GM12878 (cell line): ENCODE results near the gene LIPG. TPM values are rescaled to one million over a fixed set of nuclear protein-coding genes. Genes with fewer than 3 reads are reported as not detected.

Experiments used
- ATAC-seq: fragments of 200-7000 bp; cut with Tn5 transposase; 3 replicates; pipeline ENCODE4 v1.9.1; 2020; ENCODE audit warnings: mild to moderate bottlenecking, moderate library complexity
- BruUV-seq: library from RNA; stranded (reverse); fragments of 400-500 nt; replicated peaks from 2 replicates; lab custom pipeline; 2021; lab: Mats Ljungman, UMichigan
- CTCF ChIA-PET: fragments of 300-600 bp; sonication (Branson Sonifier 250); formaldehyde crosslinking; extraction: SDS; loops from one replicate; lab custom pipeline; 2021; ENCODE audit warnings: inconsistent platforms; lab: Yijun Ruan, JAX
- POLR2A ChIA-PET: fragments of 350-600 bp; formaldehyde crosslinking; extraction: SDS; loops from one replicate; lab custom pipeline; 2021; ENCODE audit warnings: inconsistent platforms; lab: Charles Lee
- RAD21 ChIA-PET: fragments of 300-600 bp; sonication (Branson Sonifier 250); formaldehyde crosslinking; loops from one replicate; lab custom pipeline; 2023; ENCODE audit warnings: antibody characterized with exemption; ENCODE audit not compliant: unreplicated experiment; lab: Charles Lee
- SMC1A ChIA-PET: fragments of 300-600 bp; sonication (Branson Sonifier 250); formaldehyde crosslinking; loops from one replicate; lab custom pipeline; 2023; ENCODE audit not compliant: unreplicated experiment, uncharacterized antibody; lab: Charles Lee
- DNase-seq: peaks from one replicate; pipeline ENCODE4 v3.0.0-alpha.2; 2011; ENCODE audit warnings: low read depth, low spot score
- FAIRE-seq: peaks from 3 replicates; lab custom pipeline; 2011; peaks lifted over from hg19 to GRCh38; lab: Jason Lieb, UNC
- H2AFZ ChIP-seq: 2 replicates; pipeline ENCODE4 v1.6.0; 2011; ENCODE audit warnings: low read depth, low read length, control low read depth; ENCODE audit not compliant: control insufficient read depth
- H3K27ac ChIP-seq: 2 replicates; pipeline ENCODE4 v1.5.1; 2011; ENCODE audit warnings: control low read depth; ENCODE audit not compliant: control insufficient read depth, insufficient read depth
- H3K27me3 ChIP-seq, 2 experiments: replicated peaks in 1 of 2; 2 replicates each; pipeline versions ENCODE4 v1.6.0 to v1.6.1; 2011; ENCODE audit warnings: low read length in 1 of 2; ENCODE audit not compliant: control insufficient read depth in 2 of 2, insufficient read depth in 2 of 2
- H3K36me3 ChIP-seq, 2 experiments: 2 replicates each; pipeline ENCODE4 v1.5.1; 2011; ENCODE audit warnings: low read length in 1 of 2; ENCODE audit not compliant: control insufficient read depth in 2 of 2, insufficient read depth in 2 of 2
- H3K4me1 ChIP-seq: 2 replicates; pipeline ENCODE4 v1.6.1; 2011; ENCODE audit warnings: mild to moderate bottlenecking, low read length, moderate library complexity, mixed read lengths; ENCODE audit not compliant: control insufficient read depth, insufficient read depth
- H3K4me2 ChIP-seq: 2 replicates; pipeline ENCODE4 v1.6.0; 2011; ENCODE audit warnings: control low read depth; ENCODE audit not compliant: control insufficient read depth, insufficient read depth
- H3K4me3 ChIP-seq: fragments of 200-600 bp; sonication (generic); 2 replicates; pipeline ENCODE4 v1.5.1; 2016
- H3K79me2 ChIP-seq: 2 replicates; pipeline ENCODE4 v1.6.0; 2011; ENCODE audit warnings: low read length; ENCODE audit not compliant: control insufficient read depth, insufficient read depth
- H3K9ac ChIP-seq: 2 replicates; pipeline ENCODE4 v1.8.0; 2011; ENCODE audit warnings: low read length, control low read depth, mixed read lengths; ENCODE audit not compliant: control insufficient read depth, insufficient read depth
- H3K9me3 ChIP-seq: replicated peaks from 3 replicates; pipeline ENCODE4 v1.5.1; 2011; ENCODE audit warnings: mild to moderate bottlenecking, low read length; ENCODE audit not compliant: control insufficient read depth, insufficient read depth
- H4K20me1 ChIP-seq: 2 replicates; pipeline ENCODE4 v1.6.0; 2011; ENCODE audit not compliant: control insufficient read depth, insufficient read depth
- BHLHE40 ChIP-seq, 2 experiments: fragments of 450-650 bp in 1 of 2; IDR thresholded peaks; 2 replicates each; pipeline ENCODE4 v1.6.1; 2011 to 2017; ENCODE audit warnings: low read depth in 2 of 2, borderline replicate concordance in 1 of 2, improper control_type of control experiment in 1 of 2, low read length in 1 of 2, mild to moderate bottlenecking in 1 of 2
- CUX1 ChIP-seq: IDR thresholded peaks from 2 replicates; pipeline ENCODE4 v1.6.1; 2012; ENCODE audit warnings: improper control_type of control experiment, low read depth, low read length; ENCODE audit not compliant: insufficient replicate concordance
- EGR1 ChIP-seq, 2 experiments: IDR thresholded peaks; 1 replicate in 1 of 2; 2 replicates in 1 of 2; pipeline ENCODE4 v1.6.1; 2011 to 2012; ENCODE audit warnings: low read depth in 2 of 2, low read length in 2 of 2, borderline replicate concordance in 1 of 2, mild to moderate bottlenecking in 1 of 2, moderate library complexity in 1 of 2
- ETV6 ChIP-seq, 2 experiments: fragments of 450-650 bp in 1 of 2; IDR thresholded peaks in 1 of 2; conservative IDR thresholded peaks in 1 of 2; 2 replicates each; pipeline ENCODE4 v1.6.1; 2014; ENCODE audit warnings: antibody characterized with exemption in 1 of 2, borderline replicate concordance in 1 of 2, low read depth in 1 of 2, mild to moderate bottlenecking in 1 of 2, moderate library complexity in 1 of 2
- HCFC1 ChIP-seq: fragments of 150-350 bp; IDR thresholded peaks from 2 replicates; pipeline ENCODE4 v1.6.1; 2014; ENCODE audit warnings: low read length
- HDGF ChIP-seq: fragments of 450-650 bp; IDR thresholded peaks from 2 replicates; pipeline ENCODE4 v1.6.1; 2016; ENCODE audit warnings: antibody characterized with exemption
- LARP7 ChIP-seq: fragments of 450-650 bp; IDR thresholded peaks from 2 replicates; pipeline ENCODE4 v1.6.1; 2017; ENCODE audit warnings: mild to moderate bottlenecking
- NFYA ChIP-seq: IDR thresholded peaks from 2 replicates; pipeline ENCODE4 v1.6.1; 2011; ENCODE audit warnings: low read depth, mild to moderate bottlenecking, low read length, improper control_type of control experiment, borderline replicate concordance
- NFYB ChIP-seq: IDR thresholded peaks from 2 replicates; pipeline ENCODE4 v1.6.1; 2011; ENCODE audit warnings: low read depth, mild to moderate bottlenecking, low read length, improper control_type of control experiment, moderate library complexity; ENCODE audit not compliant: insufficient read depth
- NR2C1 ChIP-seq: fragments of 450-650 bp; IDR thresholded peaks from 2 replicates; pipeline ENCODE4 v1.6.1; 2017; ENCODE audit warnings: antibody characterized with exemption, mild to moderate bottlenecking, moderate library complexity
- POLR2AphosphoS5 ChIP-seq: IDR thresholded peaks from 2 replicates; pipeline ENCODE4 v1.6.1; 2011; ENCODE audit warnings: mild to moderate bottlenecking, low read length, inconsistent platforms
- POU2F2 ChIP-seq: IDR thresholded peaks from 3 replicates; pipeline ENCODE4 v1.6.1; 2011; ENCODE audit warnings: low read depth, mild to moderate bottlenecking, low read length, borderline replicate concordance
- RBBP5 ChIP-seq: fragments of 200-600 bp; sonication (generic); conservative IDR thresholded peaks from 2 replicates; pipeline ENCODE4 v1.6.1; 2016
- SMAD1 ChIP-seq: fragments of 450-650 bp; IDR thresholded peaks from 2 replicates; pipeline ENCODE4 v1.6.1; 2018; ENCODE audit warnings: mild to moderate bottlenecking, low read depth; ENCODE audit not compliant: partially characterized antibody
- WGBS: methylation state at CpG from one replicate; pipeline ENCODE4 v1.1.6; 2016; ENCODE audit warnings: low lambda C conversion rate; ENCODE audit not compliant: insufficient replicate concordance, insufficient coverage; ENCODE audit errors: missing lambda C conversion rate; 5-methylcytosine and 5-hydroxymethylcytosine counted together
- in situ Hi-C: fragments of 300-500 bp; cut with MboI; formaldehyde crosslinking; loops from 9 replicates; pipeline ENCODE4 v1.14.3; 2018; ENCODE audit warnings: mixed read lengths
- intact Hi-C: fragments of 100-400 bp; cut with micrococcal nuclease; formaldehyde crosslinking; loops from one replicate; pipeline ENCODE4 v1.14.2; 2022; ENCODE audit not compliant: unreplicated experiment
- polyA plus RNA-seq, 11 experiments: library from polyadenylated mRNA; depleted of rRNA in 4 of 11; unstranded in 6 of 11; stranded (reverse) in 5 of 11; fragments of >200 nt; fragmentation: Nextera tagmentation in 4 of 11; fragmentation: Illumina TruSeq in 1 of 11; extraction: Ambion mirVana in 4 of 11; extraction: Trizol in 1 of 11; gene quantifications; 1 replicate in 1 of 11; 2 replicates in 10 of 11; pipeline versions ENCODE4 v1.2.1 to v1.2.3, GENCODE V29; 2011 to 2016; ENCODE audit warnings: inconsistent platforms in 2 of 11, missing spikeins in 2 of 11, low read depth in 1 of 11
- total RNA-seq, 4 experiments: library from RNA; depleted of rRNA in 3 of 4; stranded (reverse); fragments of >200 nt in 3 of 4; fragmentation: Illumina TruSeq in 1 of 4; extraction: Trizol in 1 of 4; gene quantifications; 2 replicates each; pipeline versions ENCODE4 v1.2.1 to v1.2.3, GENCODE V29; 2013 to 2021
- TF ChIP-seq, protein P1 (sequence below): IDR thresholded peaks from 2 replicates; pipeline ENCODE4 v1.6.1; 2012; ENCODE audit warnings: low read depth, low read length, improper control_type of control experiment
- TF ChIP-seq, protein P2 (sequence below): IDR thresholded peaks from 2 replicates; pipeline ENCODE4 v1.6.1; 2011; ENCODE audit warnings: low read depth, low read length, improper control_type of control experiment, borderline replicate concordance

Gene LIPG
- total and polyA plus RNA-seq, 10 of the 15 experiments (the other 5 are each of a cell fraction or from before 2014, with no cell fraction given), result 0.04 to 0.55 (median 0.18) TPM; not detected in 1

DNA sequence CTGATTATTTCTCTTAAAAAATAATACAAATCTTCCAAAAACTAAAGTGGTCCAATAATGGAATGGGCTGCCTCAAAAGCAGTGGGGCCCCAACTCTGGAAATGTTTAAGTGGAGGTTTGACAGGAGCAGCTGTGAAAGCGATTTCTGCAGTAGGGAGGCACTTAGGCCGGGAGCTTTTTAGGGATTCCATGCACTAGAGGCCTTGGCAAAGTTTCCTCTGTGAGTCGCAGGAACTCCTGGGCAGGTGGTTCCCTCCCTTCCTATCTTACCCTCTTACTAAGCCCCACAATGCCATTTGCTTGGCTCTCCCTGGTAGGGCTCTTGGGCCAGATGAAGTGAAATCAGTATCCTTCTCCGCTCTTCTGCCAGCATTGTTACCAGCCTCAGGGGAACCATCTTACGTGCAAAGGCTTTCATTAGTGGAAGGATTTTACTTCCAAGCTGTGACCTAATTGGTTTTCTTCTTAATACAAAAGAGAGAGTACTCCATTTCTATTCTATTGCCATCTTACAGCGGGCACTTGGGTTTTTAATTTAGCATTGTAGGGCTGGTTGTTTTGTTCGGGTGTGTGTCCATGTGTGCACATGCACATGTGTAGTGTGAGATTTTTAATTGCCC is 40.5 kb upstream of the LIPG start:
- FAIRE-seq, result no peak

More for the DNA sequence above, 40.5 kb upstream of the LIPG start:
- Histone ChIP-seq H3K36me3 (no peaks in the 10 kb centered on the region), H3K9ac (no peak overlapping the region), H3K4me3 (no peak overlapping the region), H3K27ac (no peak overlapping the region), H3K4me1 (no peaks in the 10 kb centered on the region), H4K20me1 (no peaks in the 10 kb centered on the region), H3K27me3 (no peaks in the 10 kb centered on the region; a peak in 1 of 4 replicates), H3K4me2 (no peak overlapping the region), H2AFZ (no peak overlapping the region), H3K9me3 (no peaks in the 10 kb centered on the region), H3K79me2 (no peaks in the 10 kb centered on the region)
- DNase-seq (no peak), ATAC-seq (no peak)
- SMC1A ChIA-PET, result no interaction called here
- RAD21 ChIA-PET, result no interaction called here
- no TSS peak for BruUV-seq
- intact Hi-C loops (no loop called here), in situ Hi-C loops (no loop called here)
- CTCF ChIA-PET, result no interaction called here
- POLR2A ChIA-PET, result no interaction called here
- TF ChIP-seq, protein P1, sequence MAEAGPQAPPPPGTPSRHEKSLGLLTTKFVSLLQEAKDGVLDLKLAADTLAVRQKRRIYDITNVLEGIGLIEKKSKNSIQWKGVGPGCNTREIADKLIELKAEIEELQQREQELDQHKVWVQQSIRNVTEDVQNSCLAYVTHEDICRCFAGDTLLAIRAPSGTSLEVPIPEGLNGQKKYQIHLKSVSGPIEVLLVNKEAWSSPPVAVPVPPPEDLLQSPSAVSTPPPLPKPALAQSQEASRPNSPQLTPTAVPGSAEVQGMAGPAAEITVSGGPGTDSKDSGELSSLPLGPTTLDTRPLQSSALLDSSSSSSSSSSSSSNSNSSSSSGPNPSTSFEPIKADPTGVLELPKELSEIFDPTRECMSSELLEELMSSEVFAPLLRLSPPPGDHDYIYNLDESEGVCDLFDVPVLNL, result no peak
- TF ChIP-seq RBBP5, result no peak
- no peak for TF ChIP-seq CUX1
- TF ChIP-seq, protein P2, sequence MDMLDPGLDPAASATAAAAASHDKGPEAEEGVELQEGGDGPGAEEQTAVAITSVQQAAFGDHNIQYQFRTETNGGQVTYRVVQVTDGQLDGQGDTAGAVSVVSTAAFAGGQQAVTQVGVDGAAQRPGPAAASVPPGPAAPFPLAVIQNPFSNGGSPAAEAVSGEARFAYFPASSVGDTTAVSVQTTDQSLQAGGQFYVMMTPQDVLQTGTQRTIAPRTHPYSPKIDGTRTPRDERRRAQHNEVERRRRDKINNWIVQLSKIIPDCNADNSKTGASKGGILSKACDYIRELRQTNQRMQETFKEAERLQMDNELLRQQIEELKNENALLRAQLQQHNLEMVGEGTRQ, result no peak
- no peak for TF ChIP-seq HDGF
- TF ChIP-seq POLR2AphosphoS5, result no peak
- TF ChIP-seq NFYA, result no peak
- no peak for TF ChIP-seq POU2F2
- no peak for TF ChIP-seq NFYB
- no peak for TF ChIP-seq NR2C1
- TF ChIP-seq BHLHE40 (IDR thresholded peaks at IDR 0.05; ENCODE audit: borderline replicate concordance in 1 of 2, low read depth in 2 of 2, low read length in 1 of 2), result no peak
- no peak for TF ChIP-seq ETV6 (conservative IDR thresholded peaks at IDR 0.05 in 1 of 2, IDR thresholded peaks at IDR 0.05 in 1 of 2; ENCODE audit: borderline replicate concordance in 1 of 2, low read depth in 1 of 2)
- TF ChIP-seq HCFC1, result no peak
- no peak for TF ChIP-seq LARP7
- TF ChIP-seq EGR1 (IDR thresholded peaks at IDR 0.05; ENCODE audit: borderline replicate concordance in 1 of 2, low read depth in 2 of 2, low read length in 2 of 2), result no peak
- TF ChIP-seq SMAD1, result no peak
- 41% methylated on average over 7 of the region's 7 CpGs for WGBS
